GM19240 (cell line): Measurements from ENCODE around the gene ZNF385B.

Source experiments
- DNase-seq: peaks from one replicate; pipeline ENCODE4 v3.0.0; 2011; ENCODE audit warnings: low spot score; ENCODE audit not compliant: insufficient read length

Gene ZNF385B

GRCh38 chr2:179686069-179686468 is 175.3 kb downstream of the ZNF385B start:
- DNase-seq: no peak

GRCh38 chr2:179685146-179685545 is 176.3 kb downstream of the ZNF385B start:
- no peak for DNase-seq

GRCh38 chr2:179682756-179683155 is 178.7 kb downstream of the ZNF385B start:
- no peak for DNase-seq

GRCh38 chr2:179677746-179678505 is 183.5 kb downstream of the ZNF385B start:
- no peak for DNase-seq

- DNase-seq: no peak
Measured at GRCh38 chr2:179677077-179677688, 184.2 kb downstream of the ZNF385B start.

GRCh38 chr2:179675435-179675834 is 186.0 kb downstream of the ZNF385B start:
- no peak for DNase-seq

- no peak for DNase-seq
Measured at GRCh38 chr2:179671043-179671981, 190.1 kb downstream of the ZNF385B start.

- DNase-seq: no peak
Measured at GRCh38 chr2:179669196-179669595, 192.2 kb downstream of the ZNF385B start.

- no peak for DNase-seq
Measured at GRCh38 chr2:179664972-179665812, 196.2 kb downstream of the ZNF385B start.

GRCh38 chr2:179661986-179662385 is 199.4 kb downstream of the ZNF385B start:
- no peak for DNase-seq

- no peak for DNase-seq
Measured at GRCh38 chr2:179657068-179657595, 204.3 kb downstream of the ZNF385B start.

GRCh38 chr2:179655627-179656026 is 205.8 kb downstream of the ZNF385B start:
- DNase-seq: no peak

- DNase-seq: no peak
Measured at GRCh38 chr2:179654806-179655205, 206.6 kb downstream of the ZNF385B start.

- DNase-seq: no peak
Measured at GRCh38 chr2:179652296-179652695, 209.1 kb downstream of the ZNF385B start.

GRCh38 chr2:179650420-179650819 is 211.0 kb downstream of the ZNF385B start:
- no peak for DNase-seq

- no peak for DNase-seq
Measured at GRCh38 chr2:179646862-179647587, 214.4 kb downstream of the ZNF385B start.

GRCh38 chr2:179646173-179646769 is 215.1 kb downstream of the ZNF385B start:
- no peak for DNase-seq

- DNase-seq: no peak
Measured at GRCh38 chr2:179645047-179645446, 216.4 kb downstream of the ZNF385B start.

GRCh38 chr2:179642462-179642861 is 218.9 kb downstream of the ZNF385B start:
- DNase-seq: no peak

- DNase-seq: no peak
Measured at GRCh38 chr2:179636995-179637394, 224.4 kb downstream of the ZNF385B start.
